ENCODE measurements around the gene TNRC6C. TPM values are rescaled to one million over a fixed set of nuclear protein-coding genes. Genes with fewer than 3 reads are reported as not detected.

TNRC6C gene
- total RNA-seq, 2 donors from 2014 or later = 8.9 to 9.0 TPM

DNA sequence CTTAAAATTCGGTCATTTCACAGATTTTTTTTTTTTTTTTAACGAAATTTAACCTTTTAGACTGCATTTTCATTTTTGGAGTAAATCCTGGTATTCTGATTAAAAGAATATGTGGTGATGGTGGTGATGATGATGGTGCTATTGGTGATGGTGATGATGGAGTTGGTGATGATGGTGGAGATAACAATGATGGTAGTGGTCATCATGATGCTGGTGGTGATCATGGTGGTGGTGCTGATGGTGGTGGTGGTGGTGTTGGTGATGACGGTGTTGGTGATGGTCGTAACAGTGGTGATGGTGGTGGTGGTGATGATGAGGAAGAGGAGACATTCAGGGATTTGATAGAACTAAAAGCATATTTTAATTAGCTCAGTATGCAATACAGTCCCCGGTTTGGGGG, 84.0 kb downstream of the TNRC6C start:
- Histone ChIP-seq H3K36me3 (no peaks in the 10 kb centered on the region), H3K4me3 (no peak overlapping the region), H3K27ac (no peak overlapping the region), H3K4me1 (peaks cover 5% of the 10 kb centered on the region), H3K9me3 (no peaks in the 10 kb centered on the region), H3K27me3 (no peaks in the 10 kb centered on the region), H3K9ac (ENCODE audit: low read depth in 2 of 2, low read length in 2 of 2) (no peak overlapping the region)
- intact Hi-C loops (cut with DNase I) = no loop called here
- no peak for DNase-seq
- no peak for TF ChIP-seq CTCF (IDR thresholded peaks at IDR 0.05)

DNA sequence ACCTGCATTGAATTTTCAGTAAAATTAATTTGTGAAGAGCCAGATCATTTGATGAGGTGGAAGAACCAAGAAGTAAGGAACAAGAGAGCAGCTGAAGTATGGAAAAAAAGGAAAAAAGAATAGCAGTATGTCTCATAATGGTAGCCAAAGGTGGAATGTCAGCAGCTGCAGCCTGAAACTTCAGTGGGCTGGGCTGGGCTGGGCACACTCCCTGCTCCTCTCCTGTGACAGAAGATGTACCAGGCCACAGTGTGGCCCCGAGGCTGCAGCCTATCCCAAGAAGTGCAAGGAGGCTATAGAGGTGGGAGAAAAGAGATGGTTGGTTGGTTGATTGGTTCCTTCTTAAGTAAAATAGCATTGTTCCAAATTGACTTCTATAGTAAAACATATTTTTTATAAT, 84.5 kb downstream of the TNRC6C start:
- Histone ChIP-seq H3K9me3 (no peaks in the 10 kb centered on the region), H3K36me3 (no peaks in the 10 kb centered on the region), H3K27ac (no peak overlapping the region), H3K9ac (ENCODE audit: low read depth in 2 of 2, low read length in 2 of 2) (no peak overlapping the region), H3K27me3 (no peaks in the 10 kb centered on the region), H3K4me1 (peaks cover 5% of the 10 kb centered on the region), H3K4me3 (no peak overlapping the region)
- DNase-seq = no peak
- intact Hi-C loops (cut with DNase I) = no loop called here
- no peak for TF ChIP-seq CTCF (IDR thresholded peaks at IDR 0.05)

DNA sequence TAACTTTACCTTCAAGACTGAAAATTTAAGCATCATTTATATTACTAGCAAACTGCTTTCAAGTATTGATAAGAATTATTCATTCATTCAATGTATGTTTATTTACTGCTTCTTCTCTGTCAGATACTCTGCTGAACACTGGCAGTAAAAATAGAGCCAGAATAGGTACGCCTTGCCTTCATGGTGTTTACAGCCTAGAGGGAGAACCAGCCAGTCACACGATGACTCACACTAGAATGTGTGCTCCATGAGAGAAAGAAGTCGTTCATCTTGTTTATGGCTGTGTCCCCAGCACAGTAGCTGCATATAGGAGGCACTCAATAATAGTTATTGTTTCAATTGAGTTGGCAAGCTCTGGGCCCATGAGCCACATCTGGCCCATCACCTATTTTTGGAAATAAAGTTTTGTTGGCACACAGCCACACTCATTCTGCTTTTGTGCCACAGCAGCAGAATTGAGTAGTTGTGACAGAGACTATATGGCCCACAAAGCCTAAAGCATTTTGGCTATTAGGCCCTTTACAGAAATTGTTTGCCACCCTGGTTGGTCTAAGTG, 85.9 kb downstream of the TNRC6C start:
- H3K9ac ChIP-seq (ENCODE audit: low read depth in 2 of 2, low read length in 2 of 2) = no peak overlapping the region
- no peak overlapping the region for H3K4me3 ChIP-seq
- no peak overlapping the region for H3K27ac ChIP-seq
- H3K9me3 ChIP-seq = no peaks in the 10 kb centered on the region
- DNase-seq = no peak
- H3K36me3 ChIP-seq = no peaks in the 10 kb centered on the region
- no peak for TF ChIP-seq CTCF (IDR thresholded peaks at IDR 0.05)
- intact Hi-C loops (cut with DNase I) = no loop called here
- peaks cover 5% of the 10 kb centered on the region for H3K4me1 ChIP-seq
- no peaks in the 10 kb centered on the region for H3K27me3 ChIP-seq

DNA sequence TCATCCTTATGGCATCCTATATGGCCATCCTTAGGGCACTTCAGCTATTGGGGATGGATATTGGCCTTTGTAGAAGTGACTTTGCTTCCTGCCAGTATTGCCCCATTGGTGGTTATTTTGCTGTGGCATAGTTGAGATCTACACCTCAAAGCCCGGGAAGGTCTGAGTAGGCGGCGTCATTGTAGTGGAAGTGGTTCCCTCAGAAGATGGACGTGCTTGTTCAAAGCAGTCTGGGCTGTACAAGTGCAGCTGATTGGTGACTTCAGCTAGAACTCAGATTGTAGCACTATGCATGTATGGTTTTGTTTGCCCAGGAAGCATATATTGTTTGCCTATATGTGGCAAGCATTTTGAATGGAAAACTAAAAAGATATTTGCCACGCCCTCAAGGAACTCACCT, 86.8 kb downstream of the TNRC6C start:
- intact Hi-C loops (cut with DNase I) = no loop called here
- DNase-seq = no peak
- H3K27me3 ChIP-seq = no peaks in the 10 kb centered on the region
- no peak overlapping the region for H3K9ac ChIP-seq (ENCODE audit: low read depth in 2 of 2, low read length in 2 of 2)
- peaks cover 5% of the 10 kb centered on the region for H3K4me1 ChIP-seq
- H3K4me3 ChIP-seq = no peak overlapping the region
- no peak for TF ChIP-seq CTCF (IDR thresholded peaks at IDR 0.05)
- no peaks in the 10 kb centered on the region for H3K36me3 ChIP-seq
- H3K9me3 ChIP-seq = no peaks in the 10 kb centered on the region
- H3K27ac ChIP-seq = no peak overlapping the region

DNA sequence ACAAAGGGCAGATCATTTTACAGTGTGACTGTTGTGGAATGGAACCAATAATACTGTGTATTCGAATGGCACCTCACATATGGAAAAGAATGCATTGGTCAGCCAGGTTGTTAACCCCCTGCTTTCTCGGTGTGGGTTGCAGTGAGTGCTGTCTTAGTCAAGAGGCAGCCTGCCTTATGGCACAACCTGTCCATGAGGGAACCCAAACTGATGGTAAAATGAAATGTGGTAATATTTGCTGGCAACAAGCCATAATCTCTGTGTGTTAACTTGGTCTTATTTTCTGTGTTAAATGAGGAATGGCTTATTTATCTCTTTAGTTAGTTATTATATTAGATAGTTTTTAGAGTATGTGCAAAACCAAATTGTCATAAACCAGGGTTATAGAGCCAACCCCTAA, 88.4 kb downstream of the TNRC6C start:
- no peak overlapping the region for H3K27ac ChIP-seq
- DNase-seq = no peak
- no peaks in the 10 kb centered on the region for H3K4me1 ChIP-seq
- H3K9me3 ChIP-seq = no peaks in the 10 kb centered on the region
- no peak overlapping the region for H3K9ac ChIP-seq (ENCODE audit: low read depth in 2 of 2, low read length in 2 of 2)
- intact Hi-C loops (cut with DNase I) = no loop called here
- no peaks in the 10 kb centered on the region for H3K36me3 ChIP-seq
- H3K27me3 ChIP-seq = no peaks in the 10 kb centered on the region
- no peak overlapping the region for H3K4me3 ChIP-seq
- TF ChIP-seq CTCF (IDR thresholded peaks at IDR 0.05) = no peak
